GM18519 (cell line): ENCODE results near the gene SOD3.

ENCODE experiments used
- ATAC-seq: cut with Tn5 transposase; IDR thresholded peaks from one replicate; pipeline ENCODE4 v1.9.1; 2021; ENCODE audit warnings: mild to moderate bottlenecking, moderate library complexity; ENCODE audit not compliant: unreplicated experiment, low FRiP score

SOD3 gene

GRCh38 chr4:24837781-24838180 lies 42.4 kb downstream of the SOD3 start:
- no peak for ATAC-seq

- ATAC-seq: no peak
Measured at GRCh38 chr4:24840362-24840761, 45.0 kb downstream of the SOD3 start.

- no peak for ATAC-seq
Measured at GRCh38 chr4:24840826-24841543, 45.6 kb downstream of the SOD3 start.

- no peak for ATAC-seq
Measured at GRCh38 chr4:24842356-24842755, 47.0 kb downstream of the SOD3 start.

DNA sequence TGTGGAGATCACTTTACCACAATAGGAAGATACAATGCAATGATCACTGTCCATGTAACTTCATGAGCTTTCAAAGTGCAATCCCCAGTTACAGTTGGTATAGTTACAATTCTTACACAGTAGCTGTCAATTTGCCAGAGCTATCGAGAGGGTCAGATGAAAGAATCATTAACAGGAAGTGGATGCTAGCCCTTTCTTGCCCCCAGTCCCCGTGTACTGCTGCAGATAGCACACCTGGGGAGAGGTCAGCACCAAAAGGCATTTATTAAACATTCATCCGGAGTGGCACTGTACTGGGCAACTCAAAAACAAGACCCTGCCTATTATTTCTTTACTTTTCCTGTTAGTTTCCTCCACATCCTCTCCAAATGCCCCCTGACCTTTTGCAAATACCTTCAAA lies 47.7 kb downstream of the SOD3 start:
- ATAC-seq: no peak

DNA sequence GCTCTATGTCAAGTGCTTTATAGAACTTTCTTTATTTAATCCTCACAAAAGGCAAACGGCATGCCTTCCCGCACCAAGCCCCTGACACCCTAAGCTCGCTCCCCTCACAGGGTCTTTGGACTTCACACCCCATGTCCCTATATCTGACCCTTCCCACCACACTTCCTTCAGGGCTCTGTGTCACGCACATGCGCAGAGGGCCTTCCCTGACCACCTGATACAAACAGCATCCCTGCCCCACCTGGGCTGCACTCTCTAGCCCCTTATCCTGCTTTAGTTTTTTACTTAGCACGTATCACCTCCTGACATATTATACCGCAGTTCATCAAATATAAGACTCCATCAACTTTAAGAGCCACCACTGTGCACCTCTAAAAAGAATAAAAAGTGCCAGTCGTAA lies 49.8 kb downstream of the SOD3 start:
- ATAC-seq: no peak

DNA sequence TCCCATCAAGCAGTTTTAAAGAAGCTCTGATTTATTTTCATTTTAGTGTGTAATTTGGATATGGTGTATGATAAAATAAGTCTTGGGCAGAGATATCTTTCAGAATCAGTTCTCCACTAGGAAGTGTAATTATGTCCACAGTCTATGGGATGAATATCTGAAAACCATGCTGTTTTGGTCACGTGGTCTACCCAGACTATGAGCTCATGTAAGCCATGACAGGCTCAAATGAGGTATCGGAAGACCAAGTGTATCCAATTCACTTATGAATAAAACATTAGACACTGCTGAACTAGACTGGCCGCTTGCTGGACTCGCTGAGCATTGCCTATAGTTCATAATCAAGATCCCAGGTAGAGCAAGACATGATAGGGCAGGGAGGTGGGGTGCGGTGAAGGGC lies 50.5 kb downstream of the SOD3 start:
- no peak for ATAC-seq

DNA sequence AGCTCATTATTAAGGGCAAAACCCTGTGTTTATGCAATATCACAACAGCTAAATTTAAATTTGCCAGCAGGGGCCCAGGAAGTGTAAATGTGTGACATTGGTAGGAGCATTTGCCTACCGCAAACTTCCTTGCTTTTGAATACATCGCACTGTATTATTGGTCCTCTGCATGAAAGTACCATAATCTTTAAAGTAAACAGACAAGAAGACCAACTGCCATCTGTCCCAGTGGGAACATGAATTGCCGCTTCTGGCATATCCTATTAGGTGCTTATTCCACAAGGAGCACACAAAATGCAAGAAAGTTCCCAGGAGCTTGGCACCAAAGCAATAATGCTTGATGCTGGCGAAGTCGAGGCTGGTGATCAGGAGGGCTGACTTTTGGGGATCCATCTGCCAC lies 51.3 kb downstream of the SOD3 start:
- no peak for ATAC-seq

DNA sequence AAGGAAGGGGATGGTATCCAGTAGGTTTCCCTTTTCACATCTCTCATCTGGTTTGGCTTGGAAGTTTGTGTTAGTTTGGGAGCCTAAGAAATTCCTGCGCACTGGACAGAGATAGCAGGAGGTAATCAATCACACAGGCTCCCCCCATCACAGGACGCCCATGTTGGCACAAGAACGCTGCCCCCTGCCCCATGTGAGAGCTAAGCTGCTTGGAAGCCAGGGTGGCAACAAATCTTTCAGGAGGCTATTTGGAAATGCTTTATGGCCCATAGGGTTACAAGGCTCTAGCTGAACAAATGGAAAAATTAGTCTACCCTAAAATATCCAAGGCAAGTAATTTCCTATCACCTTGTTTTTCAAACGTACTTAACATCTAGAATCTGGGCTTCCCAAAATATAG lies 54.0 kb downstream of the SOD3 start:
- ATAC-seq: no peak

- no peak for ATAC-seq
Measured at GRCh38 chr4:24849756-24850155, 54.4 kb downstream of the SOD3 start.
